GM19099 (cell line): ENCODE measurements around the gene RARB.

Source experiments
- POLR2A ChIP-seq: IDR thresholded peaks from 3 replicates; pipeline ENCODE4 v1.6.1; 2011; ENCODE audit warnings: low read depth; ENCODE audit not compliant: insufficient read length; ENCODE audit errors: extremely low read depth

Gene RARB

DNA sequence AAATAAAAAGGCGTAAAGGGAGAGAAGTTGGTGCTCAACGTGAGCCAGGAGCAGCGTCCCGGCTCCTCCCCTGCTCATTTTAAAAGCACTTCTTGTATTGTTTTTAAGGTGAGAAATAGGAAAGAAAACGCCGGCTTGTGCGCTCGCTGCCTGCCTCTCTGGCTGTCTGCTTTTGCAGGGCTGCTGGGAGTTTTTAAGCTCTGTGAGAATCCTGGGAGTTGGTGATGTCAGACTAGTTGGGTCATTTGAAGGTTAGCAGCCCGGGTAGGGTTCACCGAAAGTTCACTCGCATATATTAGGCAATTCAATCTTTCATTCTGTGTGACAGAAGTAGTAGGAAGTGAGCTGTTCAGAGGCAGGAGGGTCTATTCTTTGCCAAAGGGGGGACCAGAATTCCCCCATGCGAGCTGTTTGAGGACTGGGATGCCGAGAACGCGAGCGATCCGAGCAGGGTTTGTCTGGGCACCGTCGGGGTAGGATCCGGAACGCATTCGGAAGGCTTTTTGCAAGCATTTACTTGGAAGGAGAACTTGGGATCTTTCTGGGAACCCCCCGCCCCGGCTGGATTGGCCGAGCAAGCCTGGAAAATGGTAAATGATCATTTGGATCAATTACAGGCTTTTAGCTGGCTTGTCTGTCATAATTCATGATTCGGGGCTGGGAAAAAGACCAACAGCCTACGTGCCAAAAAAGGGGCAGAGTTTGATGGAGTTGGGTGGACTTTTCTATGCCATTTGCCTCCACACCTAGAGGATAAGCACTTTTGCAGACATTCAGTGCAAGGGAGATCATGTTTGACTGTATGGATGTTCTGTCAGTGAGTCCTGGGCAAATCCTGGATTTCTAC, at the start of gene RARB:
TSS of gene RARB (plus strand) at position 322 of the 847 bp plus-strand sequence. CDS start at position 791, 469 bp downstream.
- TF ChIP-seq POLR2A = no peak

DNA sequence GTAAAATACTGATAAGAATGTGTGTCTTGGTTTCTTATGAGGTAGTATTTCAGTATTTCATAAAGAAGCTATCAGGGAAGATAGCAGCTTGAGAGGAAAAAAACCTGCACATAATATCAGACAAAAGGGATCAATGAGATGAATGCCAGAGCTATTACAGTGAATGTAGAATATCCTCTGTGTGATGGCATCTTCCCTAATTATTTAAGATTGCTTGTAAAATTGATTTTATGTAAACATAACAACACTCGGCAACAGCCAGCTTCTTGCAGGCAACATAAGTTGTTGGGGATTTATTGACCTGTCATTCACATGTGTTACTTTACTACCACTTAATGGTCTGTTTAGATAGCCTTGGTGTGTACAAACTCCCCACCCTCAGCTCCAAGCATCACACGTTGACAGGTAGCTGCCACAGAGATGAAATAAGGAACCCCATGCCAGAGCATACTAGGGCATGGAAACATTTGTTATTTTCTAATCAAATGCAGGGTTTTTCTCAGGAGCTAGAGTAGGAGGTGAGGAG, 49.2 kb upstream of the RARB start:
- no peak for TF ChIP-seq POLR2A

DNA sequence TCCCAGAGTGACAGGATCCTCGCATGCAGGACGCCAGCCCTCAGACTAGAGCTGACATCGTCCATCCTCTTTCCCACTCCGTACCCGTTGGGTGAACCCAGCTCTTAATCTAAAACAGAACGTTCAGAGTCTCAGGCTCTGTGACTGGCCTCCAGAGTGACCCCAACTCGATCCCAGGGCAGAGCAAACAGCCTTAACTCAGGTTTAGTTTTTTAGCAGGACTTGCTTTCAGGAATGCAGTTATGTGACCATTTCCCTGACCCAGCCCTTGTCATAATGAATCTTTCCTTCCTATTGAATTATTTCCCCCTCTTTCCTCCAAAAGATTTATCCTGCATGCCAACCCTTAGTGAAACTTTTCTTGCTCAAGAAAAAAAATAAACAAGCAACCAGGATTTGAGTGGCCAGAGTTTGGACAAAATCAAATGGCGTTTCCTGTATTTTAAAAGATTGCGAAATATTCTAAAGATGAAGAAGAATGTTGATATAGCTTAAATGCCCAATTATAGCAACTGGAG, 47.8 kb upstream of the RARB start:
- no peak for TF ChIP-seq POLR2A

DNA sequence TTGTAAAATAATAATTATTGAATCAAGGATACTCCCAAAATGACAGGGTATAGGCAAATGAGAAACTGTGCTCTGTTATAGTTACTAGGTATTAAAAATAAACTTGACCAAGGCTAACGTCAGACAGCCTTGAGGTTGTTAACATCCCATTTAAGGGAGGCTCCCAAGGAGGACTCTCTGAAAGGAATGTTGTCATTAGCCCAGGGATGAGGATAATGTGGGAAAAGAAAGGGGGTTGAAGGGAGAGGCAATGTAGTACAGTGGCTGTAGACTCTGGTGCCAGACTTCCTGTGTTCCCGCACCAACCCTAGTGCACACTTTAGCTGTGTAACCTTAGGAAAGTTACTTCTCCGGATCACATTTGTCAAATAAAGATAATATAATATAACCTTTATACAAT, 47.0 kb upstream of the RARB start:
- TF ChIP-seq POLR2A = no peak

DNA sequence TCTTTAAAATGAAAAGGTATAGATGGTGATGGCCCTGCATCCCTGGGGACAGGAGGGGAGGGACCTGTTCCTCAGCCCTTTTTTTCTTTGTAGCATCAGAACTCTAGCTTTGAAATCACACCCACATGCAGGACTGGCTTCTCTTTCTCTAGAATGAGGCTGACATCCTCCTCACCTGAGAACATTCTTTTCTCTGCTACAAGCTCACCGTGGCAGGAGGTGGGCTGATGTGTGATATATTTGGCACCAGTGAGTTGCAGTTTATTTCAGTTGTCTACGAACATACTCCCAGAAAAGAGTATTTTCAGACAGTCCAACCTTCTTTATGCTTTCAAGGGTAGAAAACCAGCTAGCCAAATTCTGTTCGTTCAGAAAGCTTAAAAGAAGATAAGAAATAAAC, 43.6 kb upstream of the RARB start:
- TF ChIP-seq POLR2A = no peak

DNA sequence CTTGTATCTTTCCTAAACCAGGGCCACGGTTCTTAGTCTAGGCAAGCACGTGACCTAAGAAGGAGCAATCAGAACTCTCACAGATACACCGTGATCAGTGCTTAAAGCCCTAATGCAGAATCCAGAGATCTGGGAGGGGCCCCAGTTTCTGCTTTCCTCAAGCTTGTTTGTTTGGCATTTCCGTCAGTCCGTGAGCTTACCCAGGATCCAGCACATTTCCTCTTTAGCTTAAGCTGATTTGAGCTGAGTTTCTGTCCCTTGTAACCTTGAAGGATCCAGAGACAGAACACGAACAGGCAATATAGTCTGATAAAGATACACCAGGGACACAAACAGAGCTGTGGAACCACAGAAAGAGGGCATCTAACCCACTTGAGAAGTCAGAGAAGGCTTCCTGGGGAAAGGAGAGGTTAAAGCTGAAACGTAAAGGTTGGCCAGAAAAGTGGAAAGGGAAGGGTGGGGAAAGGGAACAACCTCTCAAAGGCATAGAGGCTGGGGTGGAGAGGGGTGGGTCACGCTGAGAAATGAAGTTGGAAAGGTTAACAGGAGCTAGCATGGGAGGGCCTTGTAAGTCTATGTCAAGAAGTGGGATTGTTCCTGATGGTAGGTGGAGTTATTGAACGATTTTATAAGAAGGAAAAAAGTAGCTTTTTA, 42.1 kb upstream of the RARB start:
- no peak for TF ChIP-seq POLR2A

DNA sequence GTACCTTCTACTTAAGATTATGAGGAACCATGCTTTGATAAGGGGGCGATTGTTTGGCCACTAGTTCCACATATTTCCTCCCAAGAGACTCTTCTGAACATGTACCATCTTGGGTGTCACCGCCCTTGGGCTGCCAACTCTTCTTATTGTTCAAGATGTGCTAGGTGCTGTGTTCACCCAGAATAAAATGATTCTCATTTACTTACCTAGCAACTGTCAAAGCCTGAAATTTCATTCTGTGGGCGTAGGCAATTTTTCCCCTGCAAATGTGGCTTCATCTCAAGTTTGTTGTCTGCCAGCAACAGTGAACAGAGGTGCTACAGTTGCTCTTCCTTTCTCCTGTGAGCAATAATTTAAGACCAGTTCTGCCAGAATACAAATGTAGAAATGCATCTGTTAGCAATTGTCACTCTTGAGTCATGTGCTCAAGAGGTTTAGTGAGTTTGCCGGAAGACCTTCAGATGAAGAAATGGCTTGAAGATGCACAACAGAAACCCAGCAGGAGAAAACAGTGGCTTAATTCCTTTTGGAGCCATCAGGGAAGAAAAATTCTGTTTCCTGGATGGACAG, 41.3 kb upstream of the RARB start:
- TF ChIP-seq POLR2A = no peak

DNA sequence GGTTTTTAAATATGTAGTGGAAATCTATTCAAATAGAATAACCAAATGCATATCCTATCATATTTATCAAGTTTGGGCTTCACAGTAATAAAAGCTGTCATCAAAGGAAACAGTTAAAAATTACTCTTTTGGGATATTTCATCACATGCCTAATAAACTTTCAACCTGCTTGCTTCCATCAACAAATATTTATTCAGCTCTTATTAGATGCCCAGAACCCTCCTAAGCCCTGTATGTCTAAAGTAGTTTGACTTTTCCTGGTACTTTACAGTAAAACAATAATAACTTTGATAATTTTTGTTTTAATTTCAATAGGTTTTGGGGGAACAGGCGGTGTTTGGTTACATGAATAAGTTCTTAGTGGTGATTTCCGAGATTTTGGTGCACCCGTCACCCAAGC, 37.5 kb upstream of the RARB start:
- TF ChIP-seq POLR2A = no peak

DNA sequence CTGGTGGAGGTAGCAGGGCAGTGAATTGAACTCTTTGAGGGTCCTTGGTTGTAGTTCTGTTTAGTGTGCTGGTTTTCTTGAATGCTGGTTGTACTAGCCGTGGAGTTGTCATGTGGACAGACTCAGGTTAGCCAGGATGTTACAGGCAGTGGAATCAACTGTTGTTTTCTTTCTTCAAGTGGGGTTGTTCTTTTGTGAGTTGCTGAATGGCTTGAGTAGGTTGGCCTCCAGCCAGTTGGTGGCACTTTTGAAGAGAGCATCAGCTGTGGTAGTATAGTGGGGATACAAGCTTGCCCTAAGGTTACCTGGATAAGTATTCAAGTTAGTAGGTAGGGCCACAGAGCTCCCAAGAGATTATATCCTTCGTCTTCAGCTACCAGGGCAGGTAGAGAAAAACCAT, 31.8 kb upstream of the RARB start:
- no peak for TF ChIP-seq POLR2A

DNA sequence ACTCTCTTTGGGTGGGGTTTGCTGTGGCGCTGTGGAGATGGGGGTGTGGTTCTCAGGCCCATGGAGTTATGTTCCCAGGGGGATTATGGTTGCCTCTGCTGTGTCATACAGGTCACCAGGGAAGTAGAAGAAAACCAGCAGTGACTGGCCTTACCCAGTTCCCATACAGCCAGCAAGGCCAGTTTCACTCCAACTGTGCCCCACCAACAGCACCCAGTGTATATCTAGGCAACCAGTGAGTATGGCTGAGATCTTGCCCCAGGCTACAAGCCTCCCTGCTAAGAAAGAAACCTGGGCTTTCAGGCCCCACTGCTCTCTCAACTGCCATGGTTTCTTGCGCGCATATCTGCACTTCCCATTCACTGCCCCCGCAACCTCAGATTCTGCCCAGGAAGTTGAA, 31.4 kb upstream of the RARB start:
- TF ChIP-seq POLR2A = no peak

DNA sequence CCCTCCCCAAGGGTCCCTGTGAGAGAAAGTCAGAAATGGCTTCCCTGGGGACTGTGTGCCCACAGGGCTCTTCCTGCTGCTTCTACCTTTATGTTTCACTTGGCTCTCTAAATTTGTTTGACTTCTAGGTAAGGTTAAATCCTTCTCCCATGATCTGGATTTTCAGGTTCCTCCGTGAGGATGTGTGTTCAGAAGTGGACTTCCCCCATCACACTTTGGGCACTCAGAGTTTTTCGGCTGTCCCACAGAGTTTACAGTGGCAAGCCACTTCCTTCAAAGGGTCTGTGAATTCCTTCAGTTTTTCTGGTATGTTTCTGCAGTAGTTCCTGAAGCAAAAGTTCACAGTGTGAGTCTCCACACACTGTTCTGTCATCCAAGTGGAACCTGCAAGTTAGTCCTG, 30.9 kb upstream of the RARB start:
- no peak for TF ChIP-seq POLR2A

DNA sequence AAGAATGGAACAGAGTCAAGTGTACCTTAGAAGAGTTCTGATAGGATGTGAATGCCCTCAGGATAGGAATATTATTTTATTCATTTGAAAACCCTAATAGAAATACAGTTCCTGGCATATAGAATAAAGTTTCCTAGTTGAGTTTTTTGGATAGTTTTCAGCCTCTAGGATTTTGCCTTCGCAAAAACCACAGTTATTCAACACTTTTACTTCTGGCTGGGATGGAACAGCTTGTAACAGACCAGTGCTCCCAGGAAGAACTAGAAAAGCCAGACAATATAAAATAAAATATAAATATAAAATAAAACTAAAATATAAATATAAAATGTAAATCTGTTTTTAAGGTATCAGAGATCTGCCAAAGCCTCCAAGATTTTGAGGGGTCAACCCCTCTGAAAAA, 27.5 kb upstream of the RARB start:
- no peak for TF ChIP-seq POLR2A

DNA sequence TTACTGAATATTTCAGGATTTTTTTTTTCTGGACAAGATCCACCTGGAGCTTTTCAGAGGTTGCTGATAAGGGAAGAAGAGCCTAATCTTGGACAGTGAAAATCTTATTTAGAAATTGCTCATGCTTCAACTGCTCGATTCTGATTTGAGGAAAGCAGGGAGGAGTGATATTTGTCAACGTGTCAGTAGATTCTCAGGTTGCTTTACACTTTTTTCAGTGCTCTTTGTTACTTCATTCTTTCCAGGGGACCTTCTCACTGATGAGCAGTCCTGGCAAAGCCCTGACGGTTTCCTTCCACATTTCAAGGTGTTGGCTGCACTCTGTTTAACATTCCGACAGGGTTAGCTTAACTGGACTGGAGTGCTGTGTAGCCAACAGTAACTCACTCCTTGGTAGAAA, 24.1 kb upstream of the RARB start:
- no peak for TF ChIP-seq POLR2A

DNA sequence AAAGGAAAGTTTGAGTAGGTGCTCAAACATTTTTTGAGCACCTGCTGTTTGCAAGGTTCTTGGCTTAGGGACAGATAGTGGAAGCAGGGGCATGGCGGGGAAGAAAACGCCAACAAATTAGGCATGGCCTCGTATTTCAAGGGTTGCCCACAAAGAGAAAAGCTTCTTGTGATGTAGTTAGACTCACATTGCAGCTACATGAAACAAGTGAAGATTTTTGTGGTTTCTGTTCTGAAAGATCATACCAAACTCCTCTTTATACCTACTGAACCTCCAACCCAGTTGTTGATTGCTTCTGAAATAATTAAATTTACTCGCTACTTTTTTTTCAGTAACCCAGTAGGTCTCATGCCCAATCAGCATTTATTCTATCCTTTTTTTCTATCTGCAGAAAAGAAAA, 23.5 kb upstream of the RARB start:
- no peak for TF ChIP-seq POLR2A

DNA sequence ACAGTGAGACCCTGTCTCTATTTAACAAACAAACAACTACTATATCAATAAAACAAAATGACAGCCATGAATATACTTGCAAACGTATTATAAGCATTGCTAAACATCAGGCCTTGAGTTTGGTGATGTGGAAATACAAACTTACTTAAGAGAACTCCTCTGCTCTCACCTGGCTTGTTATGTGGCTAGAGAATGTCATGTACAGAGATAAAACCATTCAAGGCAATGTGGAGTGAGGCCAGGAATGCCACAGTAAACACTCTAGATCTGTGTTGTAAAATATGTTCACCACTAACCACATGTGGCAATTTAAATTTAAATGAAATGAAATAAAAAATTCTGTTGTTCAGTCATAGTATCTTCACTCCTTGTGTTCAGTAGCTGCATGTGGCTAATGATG, 22.7 kb upstream of the RARB start:
- no peak for TF ChIP-seq POLR2A

DNA sequence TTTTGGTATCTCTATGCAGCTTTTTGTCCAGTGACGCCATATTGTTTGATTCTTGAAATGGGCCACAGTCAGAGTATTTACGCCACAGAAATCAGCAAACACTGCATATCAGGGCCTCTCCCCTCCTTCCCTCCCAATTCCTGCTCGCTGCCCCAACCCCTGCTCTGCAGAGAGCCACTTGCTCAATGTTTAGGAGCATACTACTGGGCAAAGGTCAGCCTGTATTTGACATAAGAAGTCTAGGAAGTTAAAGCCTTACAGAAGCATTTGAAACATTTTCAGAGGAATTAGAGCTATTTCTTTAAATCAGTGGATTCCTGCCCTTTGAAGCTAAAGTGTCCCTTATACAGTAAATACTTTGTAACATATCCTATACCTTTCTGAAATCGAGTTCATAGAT, 17.4 kb upstream of the RARB start:
- no peak for TF ChIP-seq POLR2A

DNA sequence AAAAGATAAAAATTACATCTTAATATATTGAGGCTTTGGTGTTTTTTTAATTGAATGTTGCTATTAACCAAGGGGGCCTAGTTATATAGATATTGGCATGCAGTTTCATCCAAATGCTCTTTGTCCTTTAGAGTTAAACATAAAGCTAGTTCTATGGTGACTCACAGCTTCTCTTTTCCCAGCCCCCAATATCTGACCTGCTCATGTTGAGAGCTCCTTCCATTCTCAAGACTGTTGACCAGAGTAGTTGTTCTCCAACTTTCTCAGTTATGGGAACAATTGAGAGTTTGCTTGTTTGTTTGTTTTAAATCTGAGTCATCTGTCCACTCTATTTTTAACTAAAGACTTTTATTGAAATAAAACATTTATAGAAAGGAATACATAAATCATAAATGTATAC, 15.8 kb upstream of the RARB start:
- no peak for TF ChIP-seq POLR2A

DNA sequence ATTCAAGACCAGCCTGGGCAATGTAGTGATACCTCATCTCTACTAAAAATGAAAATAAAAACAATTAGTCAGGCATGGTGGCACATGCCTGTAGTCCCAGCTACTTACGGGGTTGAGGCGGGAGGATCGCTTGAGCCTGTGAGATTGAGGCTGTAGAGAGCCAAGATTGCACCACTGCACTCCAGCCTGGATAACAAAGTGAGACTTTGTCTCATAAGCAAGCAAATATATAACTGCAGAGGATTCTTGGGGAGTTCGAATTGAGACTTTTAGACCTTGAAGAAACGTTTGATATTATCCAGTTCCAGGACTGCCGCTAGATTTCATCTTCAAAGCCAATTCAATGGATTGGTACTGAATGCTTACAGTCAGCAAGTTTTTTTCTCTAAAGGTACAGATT, 11.9 kb upstream of the RARB start:
- no peak for TF ChIP-seq POLR2A
